ENCODE results near the gene UQCRH. TPM values are rescaled to one million over a fixed set of nuclear protein-coding genes. Genes with fewer than 3 reads are reported as not detected.

The UQCRH gene
- 100 to 1,000 TPM; 258 to 297 TPM for total RNA-seq

GRCh38 chr1:46303038-46303871 lies at the start of gene UQCRH, which contains the start of gene LRRC41:
Gene UQCRH (plus strand): TSS chr1:46303698. CDS start chr1:46303767, 69 bp downstream.
Gene LRRC41 (minus strand): TSS chr1:46303616. CDS start chr1:46303322, 294 bp downstream.

DNA sequence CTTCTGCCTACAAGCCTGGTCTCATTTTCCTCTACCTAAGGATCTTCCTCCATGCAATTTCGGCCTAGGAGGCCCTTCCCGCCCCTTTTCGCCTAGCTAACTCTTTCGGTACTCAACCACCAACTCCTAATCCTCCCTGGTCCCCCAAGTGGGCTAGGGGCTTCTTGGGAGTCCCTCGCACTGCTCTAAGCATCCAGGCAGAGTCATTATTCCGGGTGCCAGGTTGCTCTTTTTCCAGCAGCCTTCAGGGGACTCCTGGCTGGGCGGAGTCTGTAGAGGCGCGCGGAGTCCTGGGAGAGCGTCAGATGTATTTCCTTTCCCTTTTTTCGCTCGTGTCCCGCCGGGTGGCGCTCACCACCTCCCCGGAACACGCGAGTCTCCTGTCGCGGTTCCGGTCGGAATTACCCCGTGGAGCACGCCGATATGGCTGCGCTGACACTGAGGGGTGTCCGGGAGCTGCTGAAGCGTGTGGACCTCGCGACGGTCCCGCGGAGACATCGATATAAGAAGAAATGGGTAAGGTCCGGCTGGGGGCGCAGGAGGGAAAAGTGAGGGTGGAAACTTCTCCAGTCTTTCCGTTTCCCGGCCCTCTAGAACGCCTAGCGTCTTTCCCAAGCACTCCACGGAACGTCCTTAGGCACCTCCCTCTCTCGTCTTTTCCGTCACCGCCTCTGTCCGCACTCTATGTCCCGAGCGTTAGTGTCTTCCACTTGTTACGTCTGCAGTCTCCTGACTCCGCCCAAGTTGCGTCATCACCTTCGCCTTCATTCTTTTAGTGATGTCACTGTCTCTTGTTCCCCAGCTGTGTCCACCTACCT lies 37.1 kb downstream of the UQCRH start, which contains the start of gene NSUN4:
NSUN4 (plus strand) TSS at position 404 of the 818 bp plus-strand sequence; CDS start at position 424, 20 bp downstream.

Other genes with a start within 250 kb of the UQCRH start
- gene PIK3R3, start 171.1 kb upstream of the UQCRH start, total RNA-seq: 10 to 100 TPM in 1 of 2 donors, 1 to 10 TPM in 1; 6.7 to 14.5 TPM
- under 1 TPM in 1 of 2 donors, not detected in 1; 1.00 TPM for gene TSPAN1, start 128.6 kb upstream of the UQCRH start, total RNA-seq
- not detected for gene P3R3URF, start 127.2 kb upstream of the UQCRH start, total RNA-seq
- 10 to 100 TPM; 86.4 to 96.9 TPM for gene POMGNT1, start 105.3 kb upstream of the UQCRH start, total RNA-seq
- 10 to 100 TPM; 12.3 to 14.5 TPM for gene LURAP1, start 100.4 kb upstream of the UQCRH start, total RNA-seq
- 10 to 100 TPM in 1 of 2 donors, 1 to 10 TPM in 1; 4.5 to 13.0 TPM for gene RAD54L, start 55.9 kb upstream of the UQCRH start, total RNA-seq
- gene LRRC41, start 82 bp upstream of the UQCRH start, total RNA-seq: 10 to 100 TPM; 86.7 to 90.9 TPM
- 10 to 100 TPM; 23.1 to 26.6 TPM for gene NSUN4, start 37.1 kb downstream of the UQCRH start, total RNA-seq
- 1 to 10 TPM; 1.3 to 5.9 TPM for gene FAAH, start 90.6 kb downstream of the UQCRH start, total RNA-seq
- gene DMBX1, start 186.1 kb downstream of the UQCRH start, total RNA-seq: under 1 TPM in 1 of 2 donors, not detected in 1; under 0.01 TPM
- gene KNCN, start 247.9 kb downstream of the UQCRH start, total RNA-seq: not detected

Data from melanocyte of skin (primary cell).